ACC112 (cell line): ENCODE data around the gene EMX1.

Source experiments
- H2AFZ ChIP-seq: fragments of 200-600 bp; sonication (generic); one replicate; pipeline ENCODE4 v1.6.0; 2017; ENCODE audit warnings: antibody characterized with exemption, low read length; ENCODE audit not compliant: unreplicated experiment
- H3K27ac ChIP-seq: fragments of 200-600 bp; sonication (generic); 2 replicates; pipeline ENCODE4 v1.5.1; 2014; ENCODE audit warnings: low read depth, mild to moderate bottlenecking, antibody characterized with exemption, low read length, moderate library complexity
- H3K27me3 ChIP-seq: fragments of 200-600 bp; sonication (generic); 2 replicates; pipeline ENCODE4 v1.6.1; 2014; ENCODE audit warnings: mild to moderate bottlenecking, antibody characterized with exemption, low read length, moderate library complexity, mixed read lengths; ENCODE audit not compliant: insufficient read depth
- H3K36me3 ChIP-seq: fragments of 200-600 bp; sonication (generic); 2 replicates; pipeline ENCODE4 v1.6.1; 2016; ENCODE audit warnings: mild to moderate bottlenecking, antibody characterized with exemption, low read length, moderate library complexity, mixed read lengths; ENCODE audit not compliant: insufficient read depth
- H3K4me1 ChIP-seq: fragments of 200-600 bp; sonication (generic); one replicate; pipeline ENCODE4 v1.6.1; 2016; ENCODE audit warnings: low read length, mixed read lengths; ENCODE audit not compliant: insufficient read depth, unreplicated experiment, control insufficient read depth
- H3K4me3 ChIP-seq: fragments of 200-600 bp; sonication (generic); 2 replicates; pipeline ENCODE4 v1.5.1; 2014; ENCODE audit warnings: mild to moderate bottlenecking, low read depth, low read length
- H3K79me2 ChIP-seq: fragments of 200-600 bp; sonication (generic); one replicate; pipeline ENCODE4 v1.6.0; 2016; ENCODE audit warnings: low read length; ENCODE audit not compliant: control insufficient read depth, unreplicated experiment, insufficient read depth

Gene EMX1

DNA sequence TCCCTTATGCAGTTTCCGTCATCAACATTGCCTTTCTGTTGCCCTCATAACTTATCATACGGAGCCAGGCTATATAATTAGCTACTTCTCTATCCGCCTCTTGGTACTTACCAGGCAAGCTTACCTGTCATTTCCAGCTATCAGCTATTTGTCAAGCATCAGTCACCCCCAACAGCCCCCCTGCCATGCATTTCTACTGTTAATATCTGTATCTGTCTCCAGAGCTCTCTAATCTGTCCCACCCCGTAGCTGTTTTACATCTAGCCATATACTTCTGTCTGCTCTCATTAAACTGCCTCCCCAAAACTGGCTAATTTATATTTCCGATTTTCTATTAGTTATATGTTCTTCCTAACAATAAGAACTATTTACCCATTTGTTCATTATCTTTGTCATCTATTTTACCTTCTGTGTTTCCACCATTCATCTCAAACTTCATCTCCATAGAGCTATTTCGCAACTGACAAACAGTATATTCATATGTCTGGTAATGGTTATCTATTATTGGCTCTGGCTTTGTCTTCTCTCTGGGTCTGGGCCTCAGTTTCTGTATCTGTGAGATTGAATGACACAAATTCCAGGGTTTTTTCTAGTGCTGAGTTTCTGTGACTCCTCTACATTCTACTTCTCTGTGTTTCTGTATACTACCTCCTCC, 9.6 kb downstream of the EMX1 start:
- Histone ChIP-seq H3K27ac (no peak overlapping the region), H2AFZ (no peak overlapping the region), H3K4me3 (no peak overlapping the region), H3K36me3 (no peaks in the 10 kb centered on the region), H3K79me2 (no peaks in the 10 kb centered on the region), H3K27me3 (peaks cover 83% of the 10 kb centered on the region), H3K4me1 (peaks cover 11% of the 10 kb centered on the region)

DNA sequence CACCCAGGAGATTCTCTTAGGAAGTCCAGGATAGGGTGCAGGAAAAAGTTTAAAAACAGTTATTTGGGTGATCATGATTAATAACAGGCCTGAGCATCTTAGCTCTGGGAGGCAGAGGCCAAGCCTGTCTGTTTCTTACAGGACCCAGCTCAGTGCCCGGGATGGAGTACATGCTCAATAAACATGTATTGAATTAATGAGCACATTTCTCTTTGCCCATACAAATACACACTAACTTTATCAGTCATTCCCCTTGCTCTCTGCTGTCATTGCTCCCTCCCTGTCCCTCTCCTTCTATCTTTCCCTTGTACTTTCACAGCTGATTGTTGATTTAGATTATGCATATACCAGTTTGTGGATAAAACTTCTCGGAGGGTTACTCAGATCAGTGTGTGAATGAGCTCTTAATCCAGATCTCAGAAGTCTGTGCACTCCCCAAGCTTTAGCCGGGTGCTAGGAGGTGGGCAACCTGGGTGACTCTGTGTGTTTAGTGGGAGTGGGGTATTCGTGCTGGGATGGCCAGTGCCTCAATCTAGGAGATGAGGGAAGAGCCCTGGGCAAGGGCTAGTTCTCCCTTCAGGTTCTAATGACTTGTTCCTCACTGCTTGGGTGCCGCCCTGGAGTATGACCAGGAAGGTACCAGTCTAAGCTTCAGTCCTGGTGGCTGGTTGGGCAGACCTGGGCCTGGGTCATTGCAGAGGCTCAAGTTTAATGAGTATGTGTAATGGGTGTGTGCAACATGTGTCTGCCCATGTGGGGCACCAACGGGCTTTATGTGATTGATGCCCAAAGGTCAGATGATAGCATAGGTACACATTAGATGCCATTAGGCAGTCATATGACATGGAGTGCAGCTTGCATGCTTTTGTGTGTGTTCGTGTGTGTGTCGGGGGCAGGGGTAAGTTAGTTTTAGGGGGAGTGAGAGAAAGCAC, 10.6 kb downstream of the EMX1 start:
- peaks cover 73% of the 10 kb centered on the region for H3K27me3 ChIP-seq

GRCh38 chr2:72929010-72929409, 11.7 kb downstream of the EMX1 start:
- peaks cover 15% of the 10 kb centered on the region for H3K4me1 ChIP-seq
- no peak overlapping the region for H3K27ac ChIP-seq
- H3K36me3 ChIP-seq = no peaks in the 10 kb centered on the region
- H3K4me3 ChIP-seq = no peak overlapping the region
- no peaks in the 10 kb centered on the region for H3K79me2 ChIP-seq
- H2AFZ ChIP-seq = no peak overlapping the region
- peaks cover 62% of the 10 kb centered on the region for H3K27me3 ChIP-seq

More for the DNA sequence above, 10.6 kb downstream of the EMX1 start:
- no peak overlapping the region for H3K4me3 ChIP-seq
- H3K4me1 ChIP-seq = peaks cover 15% of the 10 kb centered on the region
- H3K36me3 ChIP-seq = no peaks in the 10 kb centered on the region
- no peak overlapping the region for H2AFZ ChIP-seq
- H3K79me2 ChIP-seq = no peaks in the 10 kb centered on the region
- H3K27ac ChIP-seq = no peak overlapping the region

GRCh38 chr2:72931280-72931910, 14.1 kb downstream of the EMX1 start:
- no peak overlapping the region for H2AFZ ChIP-seq
- H3K36me3 ChIP-seq = no peaks in the 10 kb centered on the region
- peaks cover 38% of the 10 kb centered on the region for H3K27me3 ChIP-seq
- no peak overlapping the region for H3K4me3 ChIP-seq
- H3K27ac ChIP-seq = no peak overlapping the region
- no peaks in the 10 kb centered on the region for H3K79me2 ChIP-seq
- H3K4me1 ChIP-seq = peaks cover 15% of the 10 kb centered on the region

DNA sequence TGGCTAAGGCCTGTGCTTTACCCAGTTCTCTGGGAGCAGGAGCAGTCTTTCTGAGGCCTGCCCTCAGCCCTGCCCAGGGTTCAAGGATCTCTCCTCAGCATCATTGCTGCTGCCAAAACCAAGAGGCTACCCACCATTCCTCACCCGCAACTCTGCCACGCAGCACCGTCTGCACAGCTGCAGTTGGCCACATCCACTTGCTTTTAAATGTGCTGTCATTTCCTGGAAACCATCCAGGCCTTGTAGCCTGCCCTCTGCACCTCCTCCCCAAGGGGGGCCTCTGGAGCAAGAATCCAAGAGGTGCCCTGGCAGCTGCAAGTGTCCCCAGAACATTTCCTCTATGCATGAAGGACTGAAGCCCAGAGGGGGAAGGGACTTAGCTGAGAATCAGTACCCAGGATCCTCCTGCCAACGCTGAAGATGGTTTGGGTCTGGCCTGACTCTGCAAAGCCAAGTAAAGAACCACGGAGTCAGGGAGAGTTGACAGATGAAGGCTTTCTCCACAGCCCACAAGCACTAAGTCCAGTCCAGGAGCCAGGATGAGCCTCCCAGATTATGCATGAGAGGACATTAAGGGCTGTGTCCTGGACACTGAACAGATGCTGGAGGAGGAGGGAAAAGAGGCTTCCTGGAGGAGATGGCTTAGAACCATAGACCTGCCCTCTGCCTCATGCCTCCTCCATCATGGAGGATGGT, 14.9 kb downstream of the EMX1 start:
- H3K4me1 ChIP-seq = peaks cover 15% of the 10 kb centered on the region
- no peak overlapping the region for H2AFZ ChIP-seq
- H3K79me2 ChIP-seq = no peaks in the 10 kb centered on the region
- peaks cover 30% of the 10 kb centered on the region for H3K27me3 ChIP-seq
- no peak overlapping the region for H3K4me3 ChIP-seq
- no peaks in the 10 kb centered on the region for H3K36me3 ChIP-seq
- no peak overlapping the region for H3K27ac ChIP-seq

DNA sequence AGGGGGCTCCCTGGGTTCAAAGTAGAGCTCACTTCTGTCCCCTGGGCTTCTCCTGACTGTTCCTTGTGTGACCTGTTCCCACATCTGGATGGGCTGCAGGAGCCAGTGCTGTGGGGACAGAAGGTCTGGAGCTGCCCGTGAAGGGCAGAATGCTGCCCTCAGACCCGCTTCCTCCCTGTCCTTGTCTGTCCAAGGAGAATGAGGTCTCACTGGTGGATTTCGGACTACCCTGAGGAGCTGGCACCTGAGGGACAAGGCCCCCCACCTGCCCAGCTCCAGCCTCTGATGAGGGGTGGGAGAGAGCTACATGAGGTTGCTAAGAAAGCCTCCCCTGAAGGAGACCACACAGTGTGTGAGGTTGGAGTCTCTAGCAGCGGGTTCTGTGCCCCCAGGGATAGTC, 15.5 kb downstream of the EMX1 start:
- Histone ChIP-seq H3K36me3 (no peaks in the 10 kb centered on the region), H3K27ac (no peak overlapping the region), H3K79me2 (no peaks in the 10 kb centered on the region), H3K4me1 (peaks cover 15% of the 10 kb centered on the region), H3K4me3 (no peak overlapping the region), H3K27me3 (peaks cover 24% of the 10 kb centered on the region), H2AFZ (no peak overlapping the region)

DNA sequence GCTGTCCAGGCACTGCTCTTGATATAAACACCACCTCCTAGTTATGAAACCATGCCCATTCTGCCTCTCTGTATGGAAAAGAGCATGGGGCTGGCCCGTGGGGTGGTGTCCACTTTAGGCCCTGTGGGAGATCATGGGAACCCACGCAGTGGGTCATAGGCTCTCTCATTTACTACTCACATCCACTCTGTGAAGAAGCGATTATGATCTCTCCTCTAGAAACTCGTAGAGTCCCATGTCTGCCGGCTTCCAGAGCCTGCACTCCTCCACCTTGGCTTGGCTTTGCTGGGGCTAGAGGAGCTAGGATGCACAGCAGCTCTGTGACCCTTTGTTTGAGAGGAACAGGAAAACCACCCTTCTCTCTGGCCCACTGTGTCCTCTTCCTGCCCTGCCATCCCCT, 15.9 kb downstream of the EMX1 start:
- Histone ChIP-seq H3K4me1 (peaks cover 15% of the 10 kb centered on the region), H2AFZ (no peak overlapping the region), H3K27me3 (peaks cover 20% of the 10 kb centered on the region), H3K36me3 (no peaks in the 10 kb centered on the region), H3K27ac (no peak overlapping the region), H3K79me2 (no peaks in the 10 kb centered on the region), H3K4me3 (no peak overlapping the region)

DNA sequence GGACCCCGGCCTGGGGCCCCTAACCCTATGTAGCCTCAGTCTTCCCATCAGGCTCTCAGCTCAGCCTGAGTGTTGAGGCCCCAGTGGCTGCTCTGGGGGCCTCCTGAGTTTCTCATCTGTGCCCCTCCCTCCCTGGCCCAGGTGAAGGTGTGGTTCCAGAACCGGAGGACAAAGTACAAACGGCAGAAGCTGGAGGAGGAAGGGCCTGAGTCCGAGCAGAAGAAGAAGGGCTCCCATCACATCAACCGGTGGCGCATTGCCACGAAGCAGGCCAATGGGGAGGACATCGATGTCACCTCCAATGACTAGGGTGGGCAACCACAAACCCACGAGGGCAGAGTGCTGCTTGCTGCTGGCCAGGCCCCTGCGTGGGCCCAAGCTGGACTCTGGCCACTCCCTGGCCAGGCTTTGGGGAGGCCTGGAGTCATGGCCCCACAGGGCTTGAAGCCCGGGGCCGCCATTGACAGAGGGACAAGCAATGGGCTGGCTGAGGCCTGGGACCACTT, 16.4 kb downstream of the EMX1 start:
- H3K27me3 ChIP-seq = peaks cover 15% of the 10 kb centered on the region
- H3K4me3 ChIP-seq = no peak overlapping the region
- H3K4me1 ChIP-seq = peaks cover 15% of the 10 kb centered on the region

GRCh38 chr2:72934683-72935610, 17.6 kb downstream of the EMX1 start:
- Histone ChIP-seq H3K4me1 (peaks cover 15% of the 10 kb centered on the region), H3K27me3 (peaks cover 3% of the 10 kb centered on the region), H3K79me2 (no peaks in the 10 kb centered on the region), H3K27ac (no peak overlapping the region), H2AFZ (no peak overlapping the region), H3K36me3 (no peaks in the 10 kb centered on the region), H3K4me3 (no peak overlapping the region)

More for the DNA sequence above, 16.4 kb downstream of the EMX1 start:
- H2AFZ ChIP-seq = no peak overlapping the region
- no peaks in the 10 kb centered on the region for H3K79me2 ChIP-seq
- no peak overlapping the region for H3K27ac ChIP-seq
- H3K36me3 ChIP-seq = no peaks in the 10 kb centered on the region
